Renal cortex interstitium (tissue), 11 donors: ENCODE results near the gene XYLT1. TPM values are rescaled to one million over a fixed set of nuclear protein-coding genes. Genes with fewer than 3 reads are reported as not detected.
A peak's percentile ranks its signal among the peaks of the same experiment; 100 is the strongest.

Experiments used
- DNase-seq, 11 donors: peaks; one replicate each; pipeline ENCODE4 v3.0.0-alpha.2; 2013; ENCODE audit warnings: low read depth in 9 of 11, low spot score in 4 of 11; ENCODE audit errors: extremely low read depth in 1 of 11
- polyA plus RNA-seq, 3 donors: library from polyadenylated mRNA; unstranded; fragments of 120-200 nt; gene quantifications; one replicate each; pipeline ENCODE4 v1.2.1, GENCODE V29; 2013; ENCODE audit not compliant: insufficient read length in 3 of 3

Gene XYLT1
- polyA plus RNA-seq, 3 donors = 6.8 to 10.5 (median 7.8) TPM

GRCh38 chr16:17334096-17334495 is 136.7 kb downstream of the XYLT1 start:
- no peak for DNase-seq

- DNase-seq = no peak
Observed at GRCh38 chr16:17333229-17333628, 137.5 kb downstream of the XYLT1 start.

GRCh38 chr16:17331991-17332390 is 138.8 kb downstream of the XYLT1 start:
- no peak for DNase-seq

GRCh38 chr16:17331071-17331607 is 139.6 kb downstream of the XYLT1 start:
- no peak for DNase-seq

GRCh38 chr16:17330044-17330443 is 140.7 kb downstream of the XYLT1 start:
- DNase-seq = no peak

- no peak for DNase-seq
Observed at GRCh38 chr16:17329391-17329790, 141.4 kb downstream of the XYLT1 start.

GRCh38 chr16:17328932-17329331 is 141.8 kb downstream of the XYLT1 start:
- DNase-seq = no peak

- no peak for DNase-seq
Observed at GRCh38 chr16:17327664-17328335, 143.0 kb downstream of the XYLT1 start.

- no peak for DNase-seq
Observed at GRCh38 chr16:17325476-17326143, 145.2 kb downstream of the XYLT1 start.

- no peak for DNase-seq
Observed at GRCh38 chr16:17324451-17324850, 146.3 kb downstream of the XYLT1 start.

- DNase-seq = no peak
Observed at GRCh38 chr16:17323171-17323570, 147.6 kb downstream of the XYLT1 start.

- DNase-seq = no peak
Observed at GRCh38 chr16:17321824-17322223, 148.9 kb downstream of the XYLT1 start.

GRCh38 chr16:17320009-17320408 is 150.8 kb downstream of the XYLT1 start:
- DNase-seq = no peak

GRCh38 chr16:17318238-17318637 is 152.5 kb downstream of the XYLT1 start:
- DNase-seq = peak in 1 of 11 donors; percentile 38

GRCh38 chr16:17316005-17316404 is 154.8 kb downstream of the XYLT1 start:
- no peak for DNase-seq

- no peak for DNase-seq
Observed at GRCh38 chr16:17313793-17314547, 156.8 kb downstream of the XYLT1 start.

- no peak for DNase-seq
Observed at GRCh38 chr16:17313085-17313611, 157.6 kb downstream of the XYLT1 start.

GRCh38 chr16:17312094-17312710 is 158.6 kb downstream of the XYLT1 start:
- no peak for DNase-seq
